GM18508 (cell line): Measurements from ENCODE around the gene OR9Q2.
"Not testable (repeated sequence)": the region's sequence is repeated elsewhere in the genome, so short reads cannot be mapped to it uniquely, and the experiment has no call there.

ENCODE experiments used
- ATAC-seq: cut with Tn5 transposase; IDR thresholded peaks from one replicate; pipeline ENCODE4 v1.9.1; 2021; ENCODE audit warnings: moderate number of reproducible peaks; ENCODE audit not compliant: insufficient read depth, unreplicated experiment

The OR9Q2 gene

GRCh38 chr11:58188770-58189169 lies at the start of gene OR9Q2:
OR9Q2 (plus strand) TSS chr11:58189070; CDS start chr11:58190491, 1,421 bp downstream.
- ATAC-seq: no peak

GRCh38 chr11:58142761-58143160 lies 46.1 kb upstream of the OR9Q2 start:
- no peak for ATAC-seq

- ATAC-seq: no peak
Observed at GRCh38 chr11:58152781-58153180, 36.1 kb upstream of the OR9Q2 start.

- no peak for ATAC-seq
Observed at GRCh38 chr11:58164389-58164788, 24.5 kb upstream of the OR9Q2 start.

GRCh38 chr11:58164990-58165389 lies 23.9 kb upstream of the OR9Q2 start:
- ATAC-seq: no peak

- ATAC-seq: no peak
Observed at GRCh38 chr11:58165504-58166106, 23.3 kb upstream of the OR9Q2 start.

GRCh38 chr11:58177409-58178054 lies 11.3 kb upstream of the OR9Q2 start:
- no peak for ATAC-seq

- no peak for ATAC-seq
Observed at GRCh38 chr11:58178444-58178843, 10.4 kb upstream of the OR9Q2 start.

- ATAC-seq: no peak
Observed at GRCh38 chr11:58179648-58180047, 9.2 kb upstream of the OR9Q2 start.

GRCh38 chr11:58186938-58187337 lies 1.9 kb upstream of the OR9Q2 start:
- no peak for ATAC-seq

- no peak for ATAC-seq
Observed at GRCh38 chr11:58192229-58192628, 3.4 kb downstream of the OR9Q2 start.

GRCh38 chr11:58193391-58193790 lies 4.5 kb downstream of the OR9Q2 start:
- no peak for ATAC-seq

GRCh38 chr11:58195939-58196338 lies 7.1 kb downstream of the OR9Q2 start:
- no peak for ATAC-seq

- no peak for ATAC-seq
Observed at GRCh38 chr11:58199271-58199670, 10.4 kb downstream of the OR9Q2 start.

GRCh38 chr11:58204042-58204441 lies 15.2 kb downstream of the OR9Q2 start, which contains the start of gene OR1S2:
OR1S2 (minus strand) TSS chr11:58204142; CDS start chr11:58204142, 0 bp downstream.
- no peak for ATAC-seq

- ATAC-seq: not testable (repeated sequence)
Observed at GRCh38 chr11:58212420-58212819, 23.6 kb downstream of the OR9Q2 start, which contains the start of gene OR1S1. OR1S1 (plus strand) TSS chr11:58212720.

GRCh38 chr11:58216476-58216875 lies 27.6 kb downstream of the OR9Q2 start:
- no peak for ATAC-seq

GRCh38 chr11:58222721-58223120 lies 33.9 kb downstream of the OR9Q2 start:
- ATAC-seq: no peak

GRCh38 chr11:58227956-58228615 lies 39.2 kb downstream of the OR9Q2 start:
- no peak for ATAC-seq
